OCI-LY3 (cell line): ENCODE results near the gene ERP29.

ENCODE experiments used
- H2AFZ ChIP-seq: fragments of 200-600, 300-600 bp; shearing (Covaris generic); 2 replicates; pipeline ENCODE4 v1.6.0; 2014; ENCODE audit warnings: antibody characterized with exemption, low read depth, low read length
- H3K27ac ChIP-seq: fragments of 200-600, 300-600 bp; sonication (generic); 2 replicates; pipeline ENCODE4 v1.5.1; 2014; ENCODE audit warnings: mild to moderate bottlenecking, low read length, moderate library complexity, mixed read lengths
- H3K27me3 ChIP-seq: fragments of 200-600, 300-600 bp; sonication (generic); 2 replicates; pipeline ENCODE4 v1.6.1; 2014; ENCODE audit warnings: low read depth, low read length, mixed read lengths
- H3K36me3 ChIP-seq: fragments of 200-600, 300-600 bp; sonication (generic); replicated peaks from 2 replicates; pipeline ENCODE3; 2014; ENCODE audit warnings: low read depth, low read length, mixed read lengths
- H3K4me1 ChIP-seq: fragments of 300-600, 200-600 bp; sonication (generic); 2 replicates; pipeline ENCODE4 v1.6.1; 2014; ENCODE audit warnings: low read length, mixed read lengths
- H3K4me2 ChIP-seq: fragments of 200-600, 300-600 bp; sonication (generic); 2 replicates; pipeline ENCODE4 v1.6.1; 2014; ENCODE audit warnings: low read length, mixed read lengths
- H3K4me3 ChIP-seq: fragments of 300-600, 200-600 bp; sonication (generic); 2 replicates; pipeline ENCODE4 v1.5.1; 2014; ENCODE audit warnings: antibody characterized with exemption, mild to moderate bottlenecking, low read length, moderate library complexity
- H3K79me2 ChIP-seq: fragments of 300-600, 200-600 bp; shearing (Covaris generic); 2 replicates; pipeline ENCODE4 v1.6.1; 2014; ENCODE audit warnings: mild to moderate bottlenecking, low read length, mixed read lengths
- H3K9ac ChIP-seq: fragments of 300-600, 200-600 bp; shearing (Covaris generic); 2 replicates; pipeline ENCODE4 v1.6.0; 2014; ENCODE audit warnings: mild to moderate bottlenecking, low read length, moderate library complexity
- H3K9me3 ChIP-seq: fragments of 200-600, 300-600 bp; shearing (Covaris generic); 2 replicates; pipeline ENCODE4 v1.6.1; 2014; ENCODE audit warnings: low read length, mixed read lengths; ENCODE audit not compliant: insufficient read depth
- H4K20me1 ChIP-seq: fragments of 200-600, 300-600 bp; sonication (generic); 2 replicates; pipeline ENCODE4 v1.6.1; 2016; ENCODE audit warnings: low read length, mixed read lengths; ENCODE audit not compliant: insufficient read depth
- EZH2phosphoT487 ChIP-seq: fragments of 200-600 bp; shearing (Covaris generic); IDR thresholded peaks from 2 replicates; pipeline ENCODE4 v1.6.1; 2018; ENCODE audit warnings: antibody characterized with exemption, mixed run types, low read depth
- TF ChIP-seq, protein P1 (sequence below): fragments of 200-600, 300-600 bp; sonication (generic); IDR thresholded peaks from 2 replicates; pipeline ENCODE4 v1.5.1; 2014; ENCODE audit warnings: antibody characterized with exemption, low read length, low read depth

The ERP29 gene

DNA sequence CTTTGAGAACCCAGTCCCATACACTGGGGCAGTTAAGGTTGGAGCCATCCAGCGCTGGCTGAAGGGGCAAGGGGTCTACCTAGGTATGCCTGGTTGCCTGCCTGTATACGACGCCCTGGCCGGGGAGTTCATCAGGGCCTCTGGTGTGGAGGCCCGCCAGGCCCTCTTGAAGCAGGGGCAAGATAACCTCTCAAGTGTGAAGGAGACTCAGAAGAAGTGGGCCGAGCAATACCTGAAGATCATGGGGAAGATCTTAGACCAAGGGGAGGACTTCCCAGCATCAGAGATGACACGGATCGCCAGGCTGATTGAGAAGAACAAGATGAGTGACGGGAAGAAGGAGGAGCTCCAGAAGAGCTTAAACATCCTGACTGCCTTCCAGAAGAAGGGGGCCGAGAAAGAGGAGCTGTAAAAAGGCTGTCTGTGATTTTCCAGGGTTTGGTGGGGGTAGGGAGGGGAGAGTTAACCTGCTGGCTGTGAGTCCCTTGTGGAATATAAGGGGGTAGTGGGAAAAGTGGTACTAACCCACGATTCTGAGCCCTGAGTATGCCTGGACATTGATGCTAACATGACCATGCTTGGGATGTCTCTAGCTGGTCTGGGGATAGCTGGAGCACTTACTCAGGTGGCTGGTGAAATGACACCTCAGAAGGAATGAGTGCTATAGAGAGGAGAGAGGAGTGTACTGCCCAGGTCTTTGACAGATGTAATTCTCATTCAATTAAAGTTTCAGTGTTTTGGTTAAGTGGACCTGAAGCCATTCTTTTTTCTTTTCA, 9.2 kb downstream of the ERP29 start:
- Histone ChIP-seq H3K79me2 (peaks cover 89% of the 10 kb centered on the region), H3K9ac (no peak overlapping the region), H3K4me2 (no peak overlapping the region), H3K4me3 (no peak overlapping the region), H2AFZ (no peak overlapping the region), H3K27me3 (no peaks in the 10 kb centered on the region), H4K20me1 (peaks cover 71% of the 10 kb centered on the region), H3K36me3 (peaks cover 65% of the 10 kb centered on the region), H3K27ac (no peak overlapping the region), H3K9me3 (no peaks in the 10 kb centered on the region), H3K4me1 (peaks cover 16% of the 10 kb centered on the region)
- TF ChIP-seq, protein P1, sequence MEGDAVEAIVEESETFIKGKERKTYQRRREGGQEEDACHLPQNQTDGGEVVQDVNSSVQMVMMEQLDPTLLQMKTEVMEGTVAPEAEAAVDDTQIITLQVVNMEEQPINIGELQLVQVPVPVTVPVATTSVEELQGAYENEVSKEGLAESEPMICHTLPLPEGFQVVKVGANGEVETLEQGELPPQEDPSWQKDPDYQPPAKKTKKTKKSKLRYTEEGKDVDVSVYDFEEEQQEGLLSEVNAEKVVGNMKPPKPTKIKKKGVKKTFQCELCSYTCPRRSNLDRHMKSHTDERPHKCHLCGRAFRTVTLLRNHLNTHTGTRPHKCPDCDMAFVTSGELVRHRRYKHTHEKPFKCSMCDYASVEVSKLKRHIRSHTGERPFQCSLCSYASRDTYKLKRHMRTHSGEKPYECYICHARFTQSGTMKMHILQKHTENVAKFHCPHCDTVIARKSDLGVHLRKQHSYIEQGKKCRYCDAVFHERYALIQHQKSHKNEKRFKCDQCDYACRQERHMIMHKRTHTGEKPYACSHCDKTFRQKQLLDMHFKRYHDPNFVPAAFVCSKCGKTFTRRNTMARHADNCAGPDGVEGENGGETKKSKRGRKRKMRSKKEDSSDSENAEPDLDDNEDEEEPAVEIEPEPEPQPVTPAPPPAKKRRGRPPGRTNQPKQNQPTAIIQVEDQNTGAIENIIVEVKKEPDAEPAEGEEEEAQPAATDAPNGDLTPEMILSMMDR = no peak
- TF ChIP-seq EZH2phosphoT487 = no peak

DNA sequence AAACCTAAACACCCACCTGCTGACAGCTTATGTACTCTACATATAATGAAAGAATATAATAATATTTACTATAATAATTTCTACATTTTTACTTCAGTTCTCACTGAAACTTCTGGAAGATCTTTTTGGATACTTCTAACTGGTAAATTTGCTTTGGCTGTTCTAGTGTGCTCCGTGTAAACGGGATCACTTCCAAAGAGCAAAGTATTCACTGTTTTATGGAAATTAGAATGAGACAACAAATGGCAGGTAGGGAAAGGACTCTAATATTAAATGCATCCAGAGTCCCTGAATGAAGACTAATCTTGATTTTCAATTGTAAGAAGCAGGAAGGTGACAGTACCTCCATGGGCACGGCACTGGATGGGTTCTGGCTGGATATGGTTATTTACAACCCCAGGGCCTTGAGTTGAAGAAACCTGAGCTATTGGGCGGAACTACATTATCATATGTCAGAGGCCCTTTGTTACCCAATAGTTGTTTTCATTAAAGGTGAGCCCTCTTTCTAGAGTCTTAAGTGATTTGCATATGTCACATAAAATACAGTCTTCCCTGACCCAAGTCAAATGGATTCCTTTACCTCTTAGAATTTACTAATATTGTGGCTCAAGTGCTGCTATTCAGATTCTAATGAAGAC, 10.7 kb downstream of the ERP29 start:
- no peaks in the 10 kb centered on the region for H3K9me3 ChIP-seq
- H3K4me3 ChIP-seq = no peak overlapping the region
- no peak overlapping the region for H2AFZ ChIP-seq
- H3K4me1 ChIP-seq = peaks cover 16% of the 10 kb centered on the region
- H3K36me3 ChIP-seq = peaks cover 68% of the 10 kb centered on the region
- no peak for TF ChIP-seq EZH2phosphoT487
- TF ChIP-seq, protein P1 = no peak
- H3K27me3 ChIP-seq = no peaks in the 10 kb centered on the region
- H3K4me2 ChIP-seq = no peak overlapping the region
- peaks cover 58% of the 10 kb centered on the region for H4K20me1 ChIP-seq
- no peak overlapping the region for H3K27ac ChIP-seq
- H3K79me2 ChIP-seq = peaks cover 83% of the 10 kb centered on the region
- H3K9ac ChIP-seq = no peak overlapping the region

DNA sequence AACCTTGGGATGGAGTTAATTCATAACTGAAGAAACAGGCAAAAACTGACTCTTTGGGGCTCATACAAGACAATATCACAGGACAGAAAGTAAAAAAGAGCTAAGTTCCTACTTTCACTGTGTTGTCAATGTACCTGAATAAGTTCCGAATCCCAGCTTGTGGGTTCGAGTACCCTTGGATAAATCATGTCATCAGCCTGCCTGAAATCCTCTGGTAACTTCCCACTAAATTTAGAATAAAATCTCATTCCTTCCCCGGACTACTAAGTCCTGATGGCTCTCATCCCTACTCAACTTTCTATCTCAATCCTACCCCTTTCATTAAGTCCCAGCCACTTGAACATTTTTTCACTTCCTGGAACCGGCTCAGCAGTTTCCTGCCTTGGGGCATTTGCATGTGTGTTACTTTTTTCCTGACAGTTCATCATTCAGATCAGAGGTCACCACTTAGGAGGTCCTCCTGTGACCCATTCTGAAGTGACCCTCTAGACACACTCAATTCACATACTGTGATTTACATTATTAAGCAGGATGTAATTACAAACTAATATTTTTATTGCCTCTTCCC, 12.7 kb downstream of the ERP29 start:
- H3K27ac ChIP-seq = peak overlapping the region; percentile 65
- TF ChIP-seq, protein P1 = no peak
- TF ChIP-seq EZH2phosphoT487 = no peak
- H3K36me3 ChIP-seq = peaks cover 64% of the 10 kb centered on the region
- H3K9me3 ChIP-seq = no peaks in the 10 kb centered on the region
- peak overlapping the region; percentile 15; the same call in 1 of the 2 replicates for H3K9ac ChIP-seq
- H3K4me1 ChIP-seq = peaks cover 16% of the 10 kb centered on the region
- H3K4me3 ChIP-seq = peak overlapping the region; percentile 1; the same call in 1 of the 2 replicates
- peak overlapping the region; percentile 50 for H3K4me2 ChIP-seq
- no peak overlapping the region for H2AFZ ChIP-seq
- H3K27me3 ChIP-seq = no peaks in the 10 kb centered on the region
- H4K20me1 ChIP-seq = peaks cover 39% of the 10 kb centered on the region
- peaks cover 69% of the 10 kb centered on the region for H3K79me2 ChIP-seq

DNA sequence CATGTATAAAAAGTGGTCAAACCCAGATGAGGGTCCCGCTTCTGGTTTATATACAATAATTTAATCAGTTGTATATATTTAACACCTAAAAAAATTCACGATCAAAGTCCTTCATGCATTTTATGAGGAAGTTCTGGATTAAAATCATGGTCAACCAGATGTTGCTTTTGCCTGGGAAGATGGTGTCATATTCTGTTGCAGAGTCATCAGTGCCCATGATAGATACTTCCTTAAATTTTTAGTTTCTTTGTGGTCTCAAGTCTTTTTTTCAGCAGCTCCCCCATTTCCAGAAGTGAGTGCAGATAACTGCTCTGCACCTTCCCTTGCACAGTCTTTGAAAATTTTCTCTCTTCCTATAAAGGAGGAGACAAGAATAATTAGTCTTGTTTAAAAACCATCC, 16.1 kb downstream of the ERP29 start:
- Histone ChIP-seq H3K4me2 (no peak overlapping the region), H4K20me1 (peaks cover 16% of the 10 kb centered on the region), H3K9me3 (no peaks in the 10 kb centered on the region), H3K4me1 (peaks cover 19% of the 10 kb centered on the region), H3K79me2 (peaks cover 52% of the 10 kb centered on the region), H2AFZ (no peak overlapping the region), H3K36me3 (peaks cover 61% of the 10 kb centered on the region), H3K27ac (no peak overlapping the region), H3K9ac (no peak overlapping the region), H3K4me3 (no peak overlapping the region), H3K27me3 (no peaks in the 10 kb centered on the region)
- TF ChIP-seq EZH2phosphoT487 = no peak
- TF ChIP-seq, protein P1 = no peak
